A172 (cell line): ENCODE measurements around the gene TNS1. TPM values are rescaled to one million over a fixed set of nuclear protein-coding genes. Genes with fewer than 3 reads are reported as not detected.
A peak's percentile ranks its signal among the peaks of the same experiment; 100 is the strongest.

Experiments
- DNase-seq: peaks from one replicate; pipeline ENCODE4 v3.0.0-alpha.2; 2015; ENCODE audit warnings: low spot score
- total RNA-seq: library from RNA; depleted of rRNA; stranded (reverse); fragments of >200 nt; shearing (Covaris generic); gene quantifications from 2 replicates; pipeline ENCODE4 v1.2.3, GENCODE V29; 2014

TNS1 gene
- total RNA-seq, 1 experiment from 2014 or later = 1.6 TPM

GRCh38 chr2:217998926-217999594 is 3.7 kb downstream of the TNS1 start:
- no peak for DNase-seq

- DNase-seq = no peak
Measured at GRCh38 chr2:217997510-217997909, 5.3 kb downstream of the TNS1 start.

- peak; percentile 57 for DNase-seq
Measured at GRCh38 chr2:217996361-217996760, 6.4 kb downstream of the TNS1 start.

GRCh38 chr2:217995731-217996231 is 7.0 kb downstream of the TNS1 start:
- DNase-seq = no peak

- peak; percentile 75 for DNase-seq
Measured at GRCh38 chr2:217994776-217995274, 8.0 kb downstream of the TNS1 start.

GRCh38 chr2:217993817-217994463 is 8.9 kb downstream of the TNS1 start:
- DNase-seq = no peak

- DNase-seq = peak; percentile 70
Measured at GRCh38 chr2:217993138-217993537, 9.7 kb downstream of the TNS1 start.

- no peak for DNase-seq
Measured at GRCh38 chr2:217992061-217992460, 10.7 kb downstream of the TNS1 start.

GRCh38 chr2:217990791-217991465 is 11.9 kb downstream of the TNS1 start:
- DNase-seq = no peak

GRCh38 chr2:217990389-217990788 is 12.4 kb downstream of the TNS1 start:
- DNase-seq = no peak

GRCh38 chr2:217989221-217989948 is 13.4 kb downstream of the TNS1 start:
- DNase-seq = no peak

GRCh38 chr2:217988840-217989204 is 14.0 kb downstream of the TNS1 start:
- no peak for DNase-seq

GRCh38 chr2:217988014-217988839 is 14.6 kb downstream of the TNS1 start:
- peak; percentile 59 for DNase-seq

- no peak for DNase-seq
Measured at GRCh38 chr2:217987391-217987790, 15.4 kb downstream of the TNS1 start.

- no peak for DNase-seq
Measured at GRCh38 chr2:217986256-217986961, 16.4 kb downstream of the TNS1 start.

GRCh38 chr2:217983276-217984233 is 19.2 kb downstream of the TNS1 start:
- DNase-seq = no peak

GRCh38 chr2:217981971-217982370 is 20.8 kb downstream of the TNS1 start:
- no peak for DNase-seq

- no peak for DNase-seq
Measured at GRCh38 chr2:217981084-217981730, 21.6 kb downstream of the TNS1 start.

- no peak for DNase-seq
Measured at GRCh38 chr2:217980591-217980990, 22.2 kb downstream of the TNS1 start.
